ENCODE measurements around the gene EML6. TPM values are rescaled to one million over a fixed set of nuclear protein-coding genes. Genes with fewer than 3 reads are reported as not detected.

Gene EML6
- total RNA-seq, 1 experiment from 2014 or later, result 15.7 TPM

- Histone ChIP-seq H3K9ac (ENCODE audit: low read length) (no peak overlapping the region), H3K4me3 (ENCODE audit: low read length) (no peak overlapping the region), H3K4me1 (ENCODE audit: insufficient read depth, low read length) (peaks cover 6% of the 10 kb centered on the region), H3K4me2 (ENCODE audit: low read length) (no peak overlapping the region), H3K27me3 (ENCODE audit: low read length) (no peaks in the 10 kb centered on the region), H2AFZ (ENCODE audit: low read length) (no peak overlapping the region), H3K9me2 (replicated peaks; ENCODE audit: low read length) (no peaks in the 10 kb centered on the region), H3K36me3 (ENCODE audit: low read depth, low read length) (no peaks in the 10 kb centered on the region), H3F3A (ENCODE audit: low read length, unreplicated experiment) (no peaks in the 10 kb centered on the region), H3K9me3 (ENCODE audit: low read length) (no peaks in the 10 kb centered on the region), H3K79me2 (ENCODE audit: low read length) (no peaks in the 10 kb centered on the region), H3K27ac (ENCODE audit: low read length) (no peak overlapping the region), H4K20me1 (ENCODE audit: low read length) (no peaks in the 10 kb centered on the region)
- CTCF ChIA-PET, result no interaction called here
- TF ChIP-seq EZH2 (IDR thresholded peaks at IDR 0.05; ENCODE audit: low read length, unreplicated experiment), result no peak
- no peak for TF ChIP-seq CTCF (conservative IDR thresholded peaks at IDR 0.05; ENCODE audit: low read depth, low read length)
- no peak for TF ChIP-seq EZH2phosphoT487 (IDR thresholded peaks at IDR 0.05; ENCODE audit: borderline replicate concordance, low read length)
- DNase-seq, result no peak
- ATAC-seq, result no peak
- intact Hi-C loops (cut with micrococcal nuclease), result no loop called here
- BruUV-seq (replicated peaks), result no TSS peak
- POLR2A ChIA-PET (ENCODE audit: unreplicated experiment), result no interaction called here
These were observed 156.3 kb downstream of the EML6 start for GRCh38 chr2:54879598-54880332.

GRCh38 chr2:54880428-54880827, 157.0 kb downstream of the EML6 start:
- no TSS peak for BruUV-seq (replicated peaks)
- no peaks in the 10 kb centered on the region for H3K9me3 ChIP-seq (ENCODE audit: low read length)
- intact Hi-C loops (cut with micrococcal nuclease), result no loop called here
- no peak overlapping the region for H3K4me2 ChIP-seq (ENCODE audit: low read length)
- no peak for ATAC-seq
- POLR2A ChIA-PET (ENCODE audit: unreplicated experiment), result no interaction called here
- no peak overlapping the region for H3K27ac ChIP-seq (ENCODE audit: low read length)
- no peak overlapping the region for H3K9ac ChIP-seq (ENCODE audit: low read length)
- TF ChIP-seq EZH2 (IDR thresholded peaks at IDR 0.05; ENCODE audit: low read length, unreplicated experiment) (no peak), EZH2phosphoT487 (IDR thresholded peaks at IDR 0.05; ENCODE audit: borderline replicate concordance, low read length) (no peak), CTCF (conservative IDR thresholded peaks at IDR 0.05; ENCODE audit: low read depth, low read length) (no peak)
- CTCF ChIA-PET, result no interaction called here
- H3K4me1 ChIP-seq (ENCODE audit: insufficient read depth, low read length), result peaks cover 6% of the 10 kb centered on the region
- H3F3A ChIP-seq (ENCODE audit: low read length, unreplicated experiment), result no peaks in the 10 kb centered on the region
- no peaks in the 10 kb centered on the region for H3K27me3 ChIP-seq (ENCODE audit: low read length)
- DNase-seq, result no peak
- H3K4me3 ChIP-seq (ENCODE audit: low read length), result no peak overlapping the region
- no peaks in the 10 kb centered on the region for H3K9me2 ChIP-seq (replicated peaks; ENCODE audit: low read length)
- H2AFZ ChIP-seq (ENCODE audit: low read length), result no peak overlapping the region
- no peaks in the 10 kb centered on the region for H3K79me2 ChIP-seq (ENCODE audit: low read length)
- no peaks in the 10 kb centered on the region for H3K36me3 ChIP-seq (ENCODE audit: low read depth, low read length)
- H4K20me1 ChIP-seq (ENCODE audit: low read length), result no peaks in the 10 kb centered on the region

GRCh38 chr2:54881759-54882158, 158.3 kb downstream of the EML6 start:
- Histone ChIP-seq H3K4me3 (ENCODE audit: low read length) (no peak overlapping the region), H3K9me2 (replicated peaks; ENCODE audit: low read length) (no peaks in the 10 kb centered on the region), H3K4me2 (ENCODE audit: low read length) (no peak overlapping the region), H3K27me3 (ENCODE audit: low read length) (no peaks in the 10 kb centered on the region), H2AFZ (ENCODE audit: low read length) (no peak overlapping the region), H3K9me3 (ENCODE audit: low read length) (no peaks in the 10 kb centered on the region), H3K79me2 (ENCODE audit: low read length) (no peaks in the 10 kb centered on the region), H3F3A (ENCODE audit: low read length, unreplicated experiment) (no peaks in the 10 kb centered on the region), H3K4me1 (ENCODE audit: insufficient read depth, low read length) (peaks cover under 1% of the 10 kb centered on the region; the same call in 1 of the 2 replicates), H3K27ac (ENCODE audit: low read length) (no peak overlapping the region), H4K20me1 (ENCODE audit: low read length) (no peaks in the 10 kb centered on the region), H3K9ac (ENCODE audit: low read length) (no peak overlapping the region), H3K36me3 (ENCODE audit: low read depth, low read length) (no peaks in the 10 kb centered on the region)
- no TSS peak for BruUV-seq (replicated peaks)
- TF ChIP-seq CTCF (conservative IDR thresholded peaks at IDR 0.05; ENCODE audit: low read depth, low read length) (no peak), EZH2 (IDR thresholded peaks at IDR 0.05; ENCODE audit: low read length, unreplicated experiment) (no peak), EZH2phosphoT487 (IDR thresholded peaks at IDR 0.05; ENCODE audit: borderline replicate concordance, low read length) (no peak)
- ChIA-PET POLR2A (ENCODE audit: unreplicated experiment) (no interaction called here), CTCF (no interaction called here)
- no peak for ATAC-seq
- intact Hi-C loops (cut with micrococcal nuclease), result no loop called here
- DNase-seq, result no peak
